HS-5 (cell line): Measurements from ENCODE around the gene CCDC27.

Source experiments
- DNase-seq: peaks from one replicate; pipeline ENCODE4 v3.0.0-alpha.2; 2012; ENCODE audit warnings: low read depth

The CCDC27 gene

GRCh38 chr1:3777078-3777547 lies 24.9 kb downstream of the CCDC27 start:
- no peak for DNase-seq

- no peak for DNase-seq
Measured at GRCh38 chr1:3777647-3778589, 25.7 kb downstream of the CCDC27 start.

- DNase-seq = no peak
Measured at GRCh38 chr1:3778590-3779264, 26.5 kb downstream of the CCDC27 start.

- no peak for DNase-seq
Measured at GRCh38 chr1:3779265-3779911, 27.1 kb downstream of the CCDC27 start.

GRCh38 chr1:3779912-3780416 lies 27.7 kb downstream of the CCDC27 start:
- no peak for DNase-seq

GRCh38 chr1:3780901-3781300 lies 28.7 kb downstream of the CCDC27 start:
- DNase-seq = no peak

GRCh38 chr1:3783651-3784474 lies 31.6 kb downstream of the CCDC27 start:
- DNase-seq = no peak

- no peak for DNase-seq
Measured at GRCh38 chr1:3785045-3785444, 32.8 kb downstream of the CCDC27 start.

- DNase-seq = no peak
Measured at GRCh38 chr1:3785456-3786157, 33.4 kb downstream of the CCDC27 start.

- DNase-seq = no peak
Measured at GRCh38 chr1:3786468-3787348, 34.5 kb downstream of the CCDC27 start.

- no peak for DNase-seq
Measured at GRCh38 chr1:3787349-3787715, 35.1 kb downstream of the CCDC27 start.

- DNase-seq = no peak
Measured at GRCh38 chr1:3787745-3788605, 35.7 kb downstream of the CCDC27 start.

GRCh38 chr1:3788756-3789420 lies 36.6 kb downstream of the CCDC27 start:
- DNase-seq = no peak

GRCh38 chr1:3789421-3790300 lies 37.4 kb downstream of the CCDC27 start:
- no peak for DNase-seq

GRCh38 chr1:3790500-3790923 lies 38.3 kb downstream of the CCDC27 start:
- no peak for DNase-seq

GRCh38 chr1:3790952-3791351 lies 38.7 kb downstream of the CCDC27 start:
- DNase-seq = no peak

GRCh38 chr1:3795453-3796214 lies 43.4 kb downstream of the CCDC27 start:
- no peak for DNase-seq
